HEK293 (cell line): ENCODE measurements around the gene RPS6KA5.

Experiments used
- TCF7L2 ChIP-seq: IDR thresholded peaks from 2 replicates; pipeline ENCODE4 v1.6.1; 2011; ENCODE audit warnings: low read depth, mild to moderate bottlenecking, inconsistent platforms, low read length, moderate library complexity, borderline replicate concordance
- ZNF114 ChIP-seq: fragments of 450-650 bp; formaldehyde crosslinking; IDR thresholded peaks from 2 replicates; pipeline ENCODE4 v1.5.0; 2017; ENCODE audit warnings: missing biosample characterization, missing genetic modification characterization
- ZNF501 ChIP-seq: fragments of 450-650 bp; formaldehyde crosslinking; IDR thresholded peaks from 2 replicates; pipeline ENCODE4 v1.5.1; 2016; ENCODE audit warnings: missing biosample characterization, missing genetic modification characterization
- ZNF560 ChIP-seq: fragments of 450-650 bp; formaldehyde crosslinking; IDR thresholded peaks from 2 replicates; pipeline ENCODE4 v1.5.1; 2017; ENCODE audit warnings: missing biosample characterization, missing genetic modification characterization, borderline replicate concordance
- ZNF561 ChIP-seq: fragments of 450-650 bp; IDR thresholded peaks from 2 replicates; pipeline ENCODE4 v1.5.1; 2018; ENCODE audit warnings: missing biosample characterization, missing genetic modification characterization, borderline replicate concordance
- TF ChIP-seq, protein P1 (sequence below): fragments of 450-650 bp; formaldehyde crosslinking; IDR thresholded peaks from 2 replicates; pipeline ENCODE4 v1.5.1; 2016; ENCODE audit warnings: missing biosample characterization, missing genetic modification characterization

DNA sequence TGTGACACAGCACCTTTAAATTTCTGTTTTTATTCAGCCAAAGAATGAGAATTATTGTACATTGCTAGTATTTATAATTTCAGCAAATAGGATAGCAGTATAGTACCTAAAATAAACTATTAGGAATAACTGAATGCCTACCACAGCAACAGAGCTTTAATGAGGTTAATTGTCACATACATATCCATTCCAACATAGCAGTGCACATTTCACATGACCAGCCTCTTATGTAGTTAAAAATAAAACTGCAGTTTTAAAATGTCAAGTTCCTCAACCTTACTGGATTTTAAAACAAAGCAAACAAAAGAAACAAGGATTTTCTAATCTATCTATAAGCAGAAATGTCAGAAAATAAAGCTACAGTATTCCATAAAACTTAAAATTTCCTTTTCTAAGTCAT, 193.6 kb downstream of the RPS6KA5 start:
- TF ChIP-seq, protein P1, sequence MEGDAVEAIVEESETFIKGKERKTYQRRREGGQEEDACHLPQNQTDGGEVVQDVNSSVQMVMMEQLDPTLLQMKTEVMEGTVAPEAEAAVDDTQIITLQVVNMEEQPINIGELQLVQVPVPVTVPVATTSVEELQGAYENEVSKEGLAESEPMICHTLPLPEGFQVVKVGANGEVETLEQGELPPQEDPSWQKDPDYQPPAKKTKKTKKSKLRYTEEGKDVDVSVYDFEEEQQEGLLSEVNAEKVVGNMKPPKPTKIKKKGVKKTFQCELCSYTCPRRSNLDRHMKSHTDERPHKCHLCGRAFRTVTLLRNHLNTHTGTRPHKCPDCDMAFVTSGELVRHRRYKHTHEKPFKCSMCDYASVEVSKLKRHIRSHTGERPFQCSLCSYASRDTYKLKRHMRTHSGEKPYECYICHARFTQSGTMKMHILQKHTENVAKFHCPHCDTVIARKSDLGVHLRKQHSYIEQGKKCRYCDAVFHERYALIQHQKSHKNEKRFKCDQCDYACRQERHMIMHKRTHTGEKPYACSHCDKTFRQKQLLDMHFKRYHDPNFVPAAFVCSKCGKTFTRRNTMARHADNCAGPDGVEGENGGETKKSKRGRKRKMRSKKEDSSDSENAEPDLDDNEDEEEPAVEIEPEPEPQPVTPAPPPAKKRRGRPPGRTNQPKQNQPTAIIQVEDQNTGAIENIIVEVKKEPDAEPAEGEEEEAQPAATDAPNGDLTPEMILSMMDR (tag by site-specific recombination), result no peak
- TF ChIP-seq ZNF561 (no peak), TCF7L2 (no peak), ZNF501 (tag by site-specific recombination) (no peak), ZNF560 (tag by site-specific recombination) (no peak), ZNF114 (tag by site-specific recombination) (no peak)
